Activated naive CD4-positive, alpha-beta T cell treated with anti-CD3 and anti-CD28 coated beads for 36 hours (primary cell): Measurements from ENCODE around the gene GATAD2B. TPM values are rescaled to one million over a fixed set of nuclear protein-coding genes. Genes with fewer than 3 reads are reported as not detected.
"Not testable (repeated sequence)": the region's sequence is repeated elsewhere in the genome, so short reads cannot be mapped to it uniquely, and the experiment has no call there.

Experiments used
- CTCF ChIA-PET: fragments of 350-600 bp; sonication (Branson Sonifier 250); formaldehyde crosslinking; loops from one replicate; lab custom pipeline; 2021; ENCODE audit warnings: antibody characterized with exemption; lab: Charles Lee
- DNase-seq: peaks from one replicate; pipeline ENCODE4 v3.0.0-alpha.2; 2020
- H3K27ac Mint-ChIP-seq: one replicate; pipeline ENCODE4 v1.8.0; 2021; ENCODE audit warnings: mild to moderate bottlenecking, mixed read lengths
- H3K27me3 Mint-ChIP-seq: one replicate; pipeline ENCODE4 v1.8.0; 2021; ENCODE audit warnings: low read depth, mixed read lengths
- H3K36me3 Mint-ChIP-seq: one replicate; pipeline ENCODE4 v1.8.0; 2021; ENCODE audit warnings: low read depth, mixed read lengths
- H3K4me1 Mint-ChIP-seq: one replicate; pipeline ENCODE4 v1.8.0; 2021; ENCODE audit warnings: low read depth, mixed read lengths
- H3K4me3 Mint-ChIP-seq: one replicate; pipeline ENCODE4 v1.8.0; 2021; ENCODE audit warnings: mild to moderate bottlenecking, moderate library complexity, mixed read lengths
- H3K9me3 Mint-ChIP-seq: one replicate; pipeline ENCODE4 v1.8.0; 2021; ENCODE audit warnings: mixed read lengths
- intact Hi-C: fragments of 100-400 bp; cut with micrococcal nuclease; formaldehyde crosslinking; loops from one replicate; pipeline ENCODE4 v1.15.1; 2023
- total RNA-seq, 2 experiments: library from RNA; stranded (reverse); gene quantifications; one replicate each; pipeline ENCODE4 v1.2.3, GENCODE V29; 2021

Gene GATAD2B
- total RNA-seq, 2 experiments from 2014 or later = 69.0 to 70.2 TPM

DNA sequence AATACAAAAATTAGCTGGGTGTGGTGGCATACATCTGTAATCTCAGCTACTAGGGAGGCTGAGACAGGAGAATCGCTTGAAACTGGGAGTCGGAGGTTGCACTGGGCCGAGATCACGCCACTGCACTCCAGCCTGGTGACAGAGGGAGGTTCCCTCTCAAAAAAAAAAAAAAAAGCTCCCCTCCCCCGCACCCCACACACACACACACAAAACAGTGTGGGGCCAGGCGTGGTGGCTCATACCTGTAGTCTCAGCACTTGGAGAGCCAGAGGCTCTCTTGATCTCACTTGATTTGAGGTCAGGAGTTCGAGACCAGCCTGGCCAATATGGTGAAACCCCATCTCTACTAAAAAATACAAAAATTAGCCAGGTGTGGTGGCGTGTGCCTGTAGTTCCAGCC is 16.9 kb downstream of the GATAD2B start:
- H3K27me3 Mint-ChIP-seq, H3K36me3 Mint-ChIP-seq, H3K9me3 Mint-ChIP-seq, H3K4me3 Mint-ChIP-seq, intact Hi-C loops: not testable (repeated sequence)
- CTCF ChIA-PET = interaction anchor here (0.9 kb wide), 1 partner anchor 234 kb away, joined by 3 read pairs; no protein-coding TSS in a partner anchor
- Mint-ChIP-seq H3K27ac (peak overlapping the region; percentile 65), H3K4me1 (peaks cover 31% of the 10 kb centered on the region)
- DNase-seq = peak; percentile 27

DNA sequence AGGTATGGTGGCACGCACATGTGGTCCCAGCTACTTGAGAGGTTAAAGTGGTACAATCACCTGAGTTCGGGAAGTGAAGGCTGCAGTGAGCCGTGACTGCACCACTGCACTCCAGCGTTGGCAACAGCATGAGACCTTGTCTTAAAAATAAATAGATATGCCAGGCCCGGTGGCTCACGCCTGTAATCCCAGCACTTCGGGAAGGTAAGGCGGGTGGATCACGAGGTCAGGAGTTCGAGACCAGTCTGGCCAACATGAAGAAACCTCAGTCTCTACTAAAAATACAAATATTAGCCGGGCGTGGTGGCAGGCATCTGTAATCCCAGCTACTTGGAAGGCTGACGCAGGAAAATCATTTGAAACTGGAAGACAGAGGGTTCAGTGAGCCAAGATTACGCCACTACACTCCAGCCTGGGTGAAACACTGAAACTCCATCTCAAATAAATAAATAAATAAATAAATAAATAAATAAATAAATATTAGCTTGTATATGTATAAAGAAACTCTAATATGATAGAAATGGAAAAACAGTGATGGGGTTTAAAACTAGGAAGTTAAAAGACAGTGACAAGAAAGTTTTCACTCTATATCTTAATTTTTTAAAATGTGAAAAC is 18.8 kb downstream of the GATAD2B start:
- CTCF ChIA-PET = interaction anchor here (1.5 kb wide), 1 partner anchor 20 kb away, joined by 3 read pairs; no protein-coding TSS in a partner anchor
- intact Hi-C loops = no loop called here
- Mint-ChIP-seq H3K4me3 (no peak overlapping the region), H3K4me1 (peaks cover 29% of the 10 kb centered on the region), H3K27me3 (no peaks in the 10 kb centered on the region), H3K27ac (no peak overlapping the region), H3K9me3 (no peaks in the 10 kb centered on the region), H3K36me3 (peaks cover 8% of the 10 kb centered on the region)
- DNase-seq = no peak

DNA sequence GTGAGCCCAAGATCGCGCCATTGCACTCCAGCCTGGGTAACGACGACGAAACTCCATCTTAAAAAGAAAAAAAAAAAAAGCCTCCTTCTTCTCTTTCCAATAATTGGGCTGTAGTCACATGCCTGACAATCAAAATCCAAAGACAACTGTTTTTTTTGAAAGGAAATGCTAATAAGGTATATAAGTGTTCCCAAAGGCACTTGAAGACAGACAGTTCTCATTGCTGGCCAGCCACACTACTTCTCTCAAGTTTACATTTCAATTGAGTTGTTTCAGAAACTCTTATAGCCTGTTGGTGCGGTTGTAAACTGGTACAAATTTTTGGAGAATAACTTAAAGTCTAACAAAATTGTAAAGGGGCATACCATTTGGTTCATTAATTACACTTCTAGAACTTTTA is 23.3 kb downstream of the GATAD2B start:
- H3K27me3 Mint-ChIP-seq = no peaks in the 10 kb centered on the region
- intact Hi-C loops = loop anchor here (5.0 kb wide), 1 partner anchor 47 kb away; no protein-coding TSS in a partner anchor
- peaks cover 7% of the 10 kb centered on the region for H3K36me3 Mint-ChIP-seq
- CTCF ChIA-PET = no interaction called here
- no peak overlapping the region for H3K4me3 Mint-ChIP-seq
- no peak overlapping the region for H3K27ac Mint-ChIP-seq
- no peaks in the 10 kb centered on the region for H3K9me3 Mint-ChIP-seq
- no peak for DNase-seq
- peaks cover 13% of the 10 kb centered on the region for H3K4me1 Mint-ChIP-seq

DNA sequence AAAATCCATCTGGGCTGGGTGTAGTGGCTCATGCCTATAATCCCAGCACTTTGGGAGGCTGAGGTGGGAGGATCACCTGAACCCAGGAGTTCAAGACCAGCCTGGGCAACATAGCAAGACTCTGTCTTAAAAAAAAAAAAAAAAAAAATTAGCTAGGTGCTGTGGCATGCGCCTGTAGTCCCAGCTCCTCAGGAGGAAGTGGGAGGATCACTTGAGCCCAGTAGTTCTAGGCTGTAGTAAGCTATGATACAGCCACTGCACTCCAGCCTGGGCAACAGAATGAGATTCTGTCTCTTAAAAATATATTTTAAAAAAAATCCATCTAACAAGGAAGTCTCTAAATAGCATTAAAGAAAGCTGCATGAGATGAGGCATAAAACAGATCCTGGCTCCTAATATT is 26.9 kb downstream of the GATAD2B start:
- H3K36me3 Mint-ChIP-seq = peaks cover 12% of the 10 kb centered on the region
- intact Hi-C loops = loop anchor here (5.0 kb wide), 1 partner anchor 44 kb away; no protein-coding TSS in a partner anchor
- H3K9me3 Mint-ChIP-seq, H3K4me3 Mint-ChIP-seq, H3K27me3 Mint-ChIP-seq, DNase-seq, H3K27ac Mint-ChIP-seq, CTCF ChIA-PET: not testable (repeated sequence)
- peaks cover 11% of the 10 kb centered on the region for H3K4me1 Mint-ChIP-seq

DNA sequence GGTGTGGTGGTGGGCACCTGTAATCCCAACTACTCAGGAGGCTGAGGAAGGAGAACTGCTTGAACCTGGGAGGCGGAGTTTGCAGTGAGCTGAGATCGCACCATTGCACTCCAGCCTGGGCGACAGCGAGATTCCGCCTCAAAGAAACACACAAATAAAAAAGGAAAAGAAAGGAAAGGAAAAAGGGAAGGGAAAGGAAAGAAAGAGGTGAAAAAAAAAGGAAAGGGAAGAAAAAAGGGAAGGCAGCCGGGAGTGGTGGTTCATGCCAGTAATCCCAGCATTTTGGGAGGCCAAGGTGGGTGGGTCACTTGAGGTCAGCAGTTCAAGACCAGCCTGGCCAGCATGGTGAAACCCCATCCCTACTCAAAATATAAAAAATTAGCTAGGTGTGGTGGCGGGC is 31.7 kb downstream of the GATAD2B start:
- peaks cover 37% of the 10 kb centered on the region for H3K4me1 Mint-ChIP-seq
- intact Hi-C loops, H3K4me3 Mint-ChIP-seq, H3K27me3 Mint-ChIP-seq, DNase-seq, H3K9me3 Mint-ChIP-seq, H3K27ac Mint-ChIP-seq: not testable (repeated sequence)
- peaks cover 14% of the 10 kb centered on the region for H3K36me3 Mint-ChIP-seq
- CTCF ChIA-PET = interaction anchor here (0.7 to 1.1 kb wide), 2 partner anchors 29 to 137 kb away, joined by 3 to 5 read pairs; no protein-coding TSS in a partner anchor

DNA sequence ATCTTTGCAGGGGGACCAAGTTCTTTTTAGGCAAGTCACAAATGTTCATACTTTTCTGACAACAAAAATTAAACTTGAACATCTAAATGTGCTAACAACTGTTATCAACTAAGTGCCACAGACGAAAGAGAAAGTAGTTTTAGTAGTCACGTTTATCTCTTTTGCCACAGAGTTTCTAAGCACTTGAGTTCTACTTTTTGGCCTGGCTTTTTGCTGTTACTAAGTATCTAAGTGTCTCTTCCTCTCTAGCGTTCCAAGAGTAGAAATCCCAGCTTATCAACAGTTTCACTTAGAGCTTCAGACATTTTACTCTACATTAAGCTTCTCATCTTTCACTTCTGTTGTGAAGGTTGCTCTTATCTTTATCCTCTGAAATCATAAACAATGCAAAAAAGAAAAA is 34.2 kb downstream of the GATAD2B start:
- CTCF ChIA-PET = interaction anchor here (1.0 to 1.3 kb wide), 2 partner anchors 31 to 84 kb away, joined by 3 read pairs; no protein-coding TSS in a partner anchor
- Mint-ChIP-seq H3K27me3 (no peaks in the 10 kb centered on the region), H3K9me3 (no peaks in the 10 kb centered on the region), H3K4me3 (peak overlapping the region; percentile 13), H3K4me1 (peaks cover 45% of the 10 kb centered on the region), H3K27ac (peak overlapping the region; percentile 53), H3K36me3 (peaks cover 13% of the 10 kb centered on the region)
- DNase-seq = no peak
- intact Hi-C loops = loop anchor here (5.0 kb wide), 1 partner anchor 81 kb away; no protein-coding TSS in a partner anchor

DNA sequence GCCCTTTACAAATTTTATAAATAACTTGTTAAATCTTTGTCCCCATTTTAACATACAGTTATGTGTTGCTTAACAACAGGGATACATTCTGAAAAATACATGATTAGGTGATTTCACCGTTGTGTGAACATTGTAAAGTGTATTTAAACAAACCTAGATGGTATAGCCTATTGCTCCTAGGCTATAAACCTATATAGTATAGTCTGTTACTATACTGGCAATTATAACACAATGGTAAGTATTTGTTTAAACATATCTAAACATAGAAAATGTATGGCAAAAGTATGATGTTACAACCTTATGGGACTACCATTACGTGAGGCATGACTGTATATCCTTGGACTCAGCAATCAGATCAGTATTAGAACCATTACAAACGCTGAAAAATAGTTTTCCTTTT is 36.6 kb downstream of the GATAD2B start:
- Mint-ChIP-seq H3K36me3 (peaks cover 8% of the 10 kb centered on the region), H3K27ac (no peak overlapping the region), H3K4me1 (peaks cover 42% of the 10 kb centered on the region), H3K4me3 (no peak overlapping the region), H3K27me3 (no peaks in the 10 kb centered on the region), H3K9me3 (no peaks in the 10 kb centered on the region)
- DNase-seq = no peak
- intact Hi-C loops = loop anchor here (5.0 kb wide), 1 partner anchor 79 kb away; no protein-coding TSS in a partner anchor
- CTCF ChIA-PET = no interaction called here

DNA sequence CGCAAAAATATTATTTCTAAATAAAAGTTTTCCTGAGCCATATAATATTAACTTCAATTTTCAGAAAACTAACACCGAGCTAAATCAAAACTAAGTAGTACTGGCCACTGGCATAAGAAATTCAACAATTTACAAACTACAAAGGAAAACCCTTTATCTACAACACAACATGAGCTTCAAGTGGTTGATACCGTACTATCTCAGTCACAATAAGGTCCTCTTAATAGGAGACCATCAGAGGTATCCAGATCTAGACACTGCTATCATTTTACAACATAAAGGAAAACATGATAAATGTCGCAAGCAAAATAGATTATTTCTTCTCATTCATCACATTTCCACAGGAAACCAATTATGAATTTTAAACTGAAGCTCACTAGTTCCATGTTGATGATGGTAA is 39.5 kb downstream of the GATAD2B start:
- H3K27me3 Mint-ChIP-seq = no peaks in the 10 kb centered on the region
- H3K9me3 Mint-ChIP-seq = no peaks in the 10 kb centered on the region
- peaks cover 30% of the 10 kb centered on the region for H3K4me1 Mint-ChIP-seq
- H3K27ac Mint-ChIP-seq = no peak overlapping the region
- CTCF ChIA-PET = interaction anchor here (0.5 to 2.0 kb wide), 7 partner anchors 21 to 381 kb away, joined by 3 to 9 read pairs (median 3); partner anchors contain the start of genes RAB13 and UBAP2L
- H3K36me3 Mint-ChIP-seq = peaks cover 2% of the 10 kb centered on the region
- no peak overlapping the region for H3K4me3 Mint-ChIP-seq
- no peak for DNase-seq
- intact Hi-C loops = no loop called here

DNA sequence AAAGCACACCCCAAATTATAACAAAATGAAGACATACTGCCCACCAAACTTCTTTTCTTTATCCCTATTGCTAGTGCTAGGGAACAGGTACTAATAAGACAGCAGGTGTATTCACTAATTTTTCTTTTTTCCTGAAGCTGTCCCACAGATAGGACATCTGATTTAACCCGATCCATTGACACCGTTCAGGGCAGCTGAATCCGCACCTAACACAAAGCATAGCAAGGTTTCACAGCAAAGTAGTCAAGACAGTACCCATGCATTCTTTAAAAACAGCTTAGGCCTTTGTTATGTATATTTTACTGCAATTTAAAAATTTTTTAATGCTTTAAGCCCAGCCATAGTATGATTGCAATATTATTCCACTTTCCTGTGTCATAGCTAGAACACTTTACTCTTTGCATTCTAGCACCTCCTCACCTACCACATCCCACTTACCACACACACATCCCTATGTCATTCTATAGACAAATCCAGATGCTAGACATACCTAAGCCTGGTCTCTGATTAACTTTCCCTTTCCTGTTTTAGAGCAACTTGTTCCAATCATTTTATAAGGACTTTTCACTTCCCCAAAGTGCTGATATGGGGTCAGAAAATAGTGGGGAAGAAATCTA is 40.4 kb downstream of the GATAD2B start:
- intact Hi-C loops = no loop called here
- Mint-ChIP-seq H3K9me3 (no peaks in the 10 kb centered on the region), H3K4me1 (peaks cover 28% of the 10 kb centered on the region)

DNA sequence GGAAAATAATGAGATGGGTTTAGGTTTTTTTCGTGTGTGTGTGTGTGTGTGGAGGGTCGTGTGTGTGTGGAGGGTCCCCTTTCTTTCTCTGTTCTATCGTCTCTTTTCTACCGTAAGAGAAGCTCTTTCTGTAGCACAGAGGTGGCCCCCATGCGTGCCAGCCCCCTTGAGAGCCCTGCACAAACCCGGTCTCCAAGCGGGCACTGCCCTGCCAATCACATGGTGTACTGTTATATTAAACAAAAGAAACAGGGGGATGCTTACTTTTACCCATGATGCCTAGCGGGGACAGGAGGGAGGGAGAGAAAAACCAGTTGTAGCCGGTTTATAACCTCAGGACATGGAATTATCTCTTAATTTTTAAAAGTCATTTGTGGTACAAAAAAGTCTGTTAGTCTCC is 41.0 kb downstream of the GATAD2B start:
- Mint-ChIP-seq H3K27ac (no peak overlapping the region), H3K9me3 (no peaks in the 10 kb centered on the region), H3K4me1 (peaks cover 23% of the 10 kb centered on the region), H3K4me3 (no peak overlapping the region), H3K27me3 (no peaks in the 10 kb centered on the region), H3K36me3 (peaks cover 2% of the 10 kb centered on the region)
- CTCF ChIA-PET = interaction anchor here (0.8 to 1.2 kb wide), 3 partner anchors 10 to 51 kb away, joined by 3 read pairs; no protein-coding TSS in a partner anchor
- intact Hi-C loops = no loop called here
- DNase-seq = no peak

More for the DNA sequence above, 40.4 kb downstream of the GATAD2B start:
- Mint-ChIP-seq H3K27me3 (no peaks in the 10 kb centered on the region), H3K27ac (no peak overlapping the region), H3K4me3 (no peak overlapping the region), H3K36me3 (peaks cover 2% of the 10 kb centered on the region)
- DNase-seq = no peak
- CTCF ChIA-PET = interaction anchor here (0.5 to 2.0 kb wide), 4 partner anchors 10 to 382 kb away, joined by 3 to 9 read pairs (median 3); partner anchors contain the start of genes RAB13 and UBAP2L

DNA sequence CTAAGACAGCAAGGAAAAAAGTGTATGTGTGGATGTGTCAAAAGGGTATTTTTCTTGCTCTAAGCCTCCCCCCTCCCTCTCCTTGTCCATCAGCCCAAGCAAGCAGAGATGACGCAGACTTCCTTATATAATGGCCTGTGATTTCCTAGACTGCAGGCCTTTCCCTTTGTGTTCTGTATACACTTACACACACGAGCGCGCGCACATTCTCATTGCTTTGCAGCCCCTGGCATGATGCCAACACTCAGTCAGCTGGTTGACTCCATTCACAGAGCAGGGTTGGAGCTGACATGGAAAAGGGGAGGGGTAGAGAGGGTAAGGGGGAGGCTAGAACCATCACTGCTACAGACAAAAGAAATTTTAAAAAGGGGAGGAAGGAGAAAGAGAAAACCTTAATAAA is 41.8 kb downstream of the GATAD2B start:
- CTCF ChIA-PET = interaction anchor here (0.8 to 1.2 kb wide), 3 partner anchors 9 to 50 kb away, joined by 3 read pairs; no protein-coding TSS in a partner anchor

DNA sequence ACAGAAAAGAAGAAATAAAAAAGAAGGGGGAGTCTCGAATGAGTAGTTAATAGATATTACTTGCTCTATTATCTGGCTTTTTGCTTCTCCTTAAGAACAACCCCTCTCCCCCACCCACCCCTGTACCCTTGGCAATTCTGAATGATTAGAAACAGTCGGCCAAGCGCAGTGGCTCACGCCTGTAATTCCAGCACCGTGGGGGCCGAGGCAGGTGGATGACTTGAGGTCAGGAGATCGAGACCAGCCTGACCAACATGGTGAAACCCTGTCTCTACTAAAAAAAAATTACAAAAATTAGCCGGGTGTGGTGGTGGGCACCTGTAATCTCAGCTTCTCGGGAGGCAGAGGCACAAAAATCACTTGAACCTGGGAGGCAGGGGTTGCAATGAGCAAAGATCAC is 42.7 kb downstream of the GATAD2B start:
- Mint-ChIP-seq H3K36me3 (no peaks in the 10 kb centered on the region), H3K27me3 (no peaks in the 10 kb centered on the region), H3K9me3 (no peaks in the 10 kb centered on the region), H3K4me1 (peaks cover 24% of the 10 kb centered on the region), H3K27ac (no peak overlapping the region), H3K4me3 (no peak overlapping the region)
- CTCF ChIA-PET = no interaction called here
- intact Hi-C loops = no loop called here
- no peak for DNase-seq

More for the DNA sequence above, 41.8 kb downstream of the GATAD2B start:
- H3K4me3 Mint-ChIP-seq = no peak overlapping the region
- intact Hi-C loops = no loop called here
- peaks cover 26% of the 10 kb centered on the region for H3K4me1 Mint-ChIP-seq
- H3K27ac Mint-ChIP-seq = no peak overlapping the region
- H3K27me3 Mint-ChIP-seq = no peaks in the 10 kb centered on the region
- DNase-seq = peak; percentile 67
- no peaks in the 10 kb centered on the region for H3K9me3 Mint-ChIP-seq
- H3K36me3 Mint-ChIP-seq = peaks cover 2% of the 10 kb centered on the region
